ENCODE results near the gene KMT2B.
"Not testable (repeated sequence)": the region's sequence is repeated elsewhere in the genome, so short reads cannot be mapped to it uniquely, and the experiment has no call there.

KMT2B gene

DNA sequence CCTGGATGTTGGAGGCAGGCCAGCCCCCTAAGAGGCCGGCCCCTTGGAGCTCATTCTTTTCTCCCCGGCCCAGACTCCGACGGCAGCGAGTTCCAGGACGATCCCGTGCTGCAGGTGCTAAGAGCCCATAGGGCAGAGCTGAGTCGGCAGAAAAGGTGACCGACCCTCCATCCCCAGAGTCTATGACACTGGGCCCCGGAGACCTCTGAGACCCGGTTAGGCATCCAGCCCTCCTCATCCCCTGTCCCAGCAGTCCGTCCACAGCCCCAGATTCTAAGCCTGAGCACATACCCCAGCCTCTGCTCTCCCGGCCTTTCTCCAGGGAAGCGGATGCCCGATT lies 50.2 kb downstream of the KMT2B start:
- ATAC-seq (replicated peaks; ENCODE audit: extremely low read depth, poor library complexity, severe bottlenecking) (no peak), DNase-seq (ENCODE audit: low spot score in 2 of 2) (no peak)
- no peak overlapping the region for H3K4me3 Mint-ChIP-seq
- no peaks in the 10 kb centered on the region for H3K9me3 Mint-ChIP-seq
- H3K27ac Mint-ChIP-seq (ENCODE audit: low read depth), result no peak overlapping the region
- peaks cover 13% of the 10 kb centered on the region for H3K36me3 Mint-ChIP-seq (ENCODE audit: insufficient read depth)
- H3K4me1 Mint-ChIP-seq, result no peaks in the 10 kb centered on the region
- no peaks in the 10 kb centered on the region for H3K27me3 Mint-ChIP-seq

DNA sequence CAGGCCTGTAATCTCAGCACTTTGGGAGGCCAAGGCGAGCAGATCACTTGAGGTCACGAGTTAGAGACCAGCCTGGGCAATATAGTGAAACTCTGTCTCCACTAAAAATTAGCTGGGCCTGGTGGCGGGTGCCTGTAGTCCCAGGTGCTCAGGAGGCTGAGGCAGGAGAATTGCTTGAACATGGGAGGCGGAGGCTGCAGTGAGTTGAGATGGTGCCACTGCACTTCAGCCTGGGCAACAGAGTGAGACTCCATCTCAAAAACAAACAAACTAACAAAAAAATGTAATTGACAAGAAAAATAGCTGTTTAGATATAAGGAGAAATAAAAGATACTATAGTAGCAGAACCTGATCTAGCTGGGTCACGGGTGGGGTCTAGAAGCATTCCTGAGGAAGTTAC lies 54.6 kb downstream of the KMT2B start:
- DNase-seq (ENCODE audit: low spot score in 2 of 2); H3K27ac Mint-ChIP-seq (ENCODE audit: low read depth); H3K4me3 Mint-ChIP-seq; ATAC-seq (replicated peaks; ENCODE audit: extremely low read depth, poor library complexity, severe bottlenecking); H3K36me3 Mint-ChIP-seq (ENCODE audit: insufficient read depth); H3K27me3 Mint-ChIP-seq; H3K9me3 Mint-ChIP-seq: not testable (repeated sequence)
- H3K4me1 Mint-ChIP-seq, result peaks cover 25% of the 10 kb centered on the region

DNA sequence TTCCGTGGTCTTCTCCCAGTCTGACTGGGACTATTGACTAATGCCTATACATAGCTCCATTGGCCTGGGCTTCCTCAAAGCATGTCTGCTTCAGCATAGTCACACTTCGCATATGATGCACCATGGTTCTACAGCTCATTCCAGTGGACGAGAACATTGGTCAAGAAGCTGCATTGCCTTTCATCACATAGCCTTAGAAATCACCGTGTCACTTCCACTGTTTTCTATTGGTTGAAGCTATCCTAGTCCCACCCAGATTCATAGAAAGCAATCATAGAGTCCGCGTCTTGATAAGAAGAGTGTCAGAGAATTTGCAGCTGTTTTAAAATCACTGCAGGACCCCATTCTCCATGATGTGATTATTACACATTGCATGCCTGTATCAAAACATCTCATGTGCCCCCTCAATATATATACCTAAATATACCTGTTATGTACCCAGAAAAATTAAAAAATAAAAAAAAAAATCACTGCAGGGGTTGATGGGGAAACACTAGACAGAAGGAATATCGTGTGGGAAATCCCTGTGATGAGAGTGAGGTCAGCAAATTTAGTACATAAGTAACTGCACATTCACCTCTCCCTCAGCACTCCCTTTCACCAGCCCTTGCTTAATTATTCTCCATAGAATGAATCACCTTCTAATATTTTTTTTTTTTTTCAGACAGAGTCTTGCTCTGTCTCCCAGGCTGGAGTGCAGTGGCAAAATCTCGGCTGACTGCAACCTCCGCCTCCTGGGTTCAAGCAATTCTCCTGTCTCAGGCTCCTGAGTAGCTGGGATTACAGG lies 55.4 kb downstream of the KMT2B start:
- no peak overlapping the region for H3K27ac Mint-ChIP-seq (ENCODE audit: low read depth)
- peaks cover 25% of the 10 kb centered on the region for H3K4me1 Mint-ChIP-seq

DNA sequence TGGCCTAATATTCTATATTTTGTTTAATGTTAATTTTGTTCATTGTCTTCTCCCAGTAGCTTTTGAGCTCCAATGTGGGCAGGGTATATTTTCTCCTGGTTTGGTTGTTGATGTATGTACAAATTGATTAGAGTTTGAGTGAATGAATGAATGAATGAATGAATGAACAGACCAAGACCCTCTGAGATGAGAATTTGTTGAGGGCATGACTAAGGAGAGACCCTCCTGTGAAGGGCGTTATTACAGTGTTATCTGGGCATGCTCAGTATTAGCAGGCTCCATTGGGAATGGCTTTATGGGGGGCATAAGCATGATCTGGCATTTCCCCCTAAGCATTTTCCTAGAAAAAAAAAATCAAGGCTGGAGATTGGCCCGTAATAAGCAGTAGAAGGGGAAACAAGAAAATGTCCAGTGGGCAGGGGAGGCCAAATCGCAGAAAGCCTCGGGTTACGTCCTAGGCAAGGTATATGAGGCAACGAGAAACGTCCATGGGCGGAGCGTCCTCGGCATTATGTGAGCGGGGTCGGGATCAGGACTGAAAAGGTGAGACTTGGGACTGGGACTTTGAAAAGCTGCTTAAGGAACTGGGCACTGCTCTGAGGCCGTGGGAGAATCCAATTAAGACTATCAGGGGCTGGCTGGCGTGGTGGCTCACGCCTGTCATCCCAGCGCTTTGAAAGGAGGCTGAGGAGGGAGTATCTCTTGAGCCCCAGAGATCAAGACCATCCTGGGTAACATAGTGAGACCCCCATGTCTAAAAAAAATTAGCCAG lies 56.7 kb downstream of the KMT2B start:
- Mint-ChIP-seq H3K4me3 (peak overlapping the region; percentile 75), H3K36me3 (ENCODE audit: insufficient read depth) (peaks cover 4% of the 10 kb centered on the region), H3K27ac (ENCODE audit: low read depth) (peak overlapping the region; percentile 80), H3K4me1 (peaks cover 25% of the 10 kb centered on the region), H3K27me3 (no peaks in the 10 kb centered on the region), H3K9me3 (no peaks in the 10 kb centered on the region)
- DNase-seq (ENCODE audit: low spot score in 2 of 2) (no peak), ATAC-seq (replicated peaks; ENCODE audit: extremely low read depth, poor library complexity, severe bottlenecking) (no peak)

More for the DNA sequence above, 55.4 kb downstream of the KMT2B start:
- DNase-seq (ENCODE audit: low spot score in 2 of 2), result no peak
- no peaks in the 10 kb centered on the region for H3K27me3 Mint-ChIP-seq
- H3K9me3 Mint-ChIP-seq, result no peaks in the 10 kb centered on the region
- H3K4me3 Mint-ChIP-seq, result no peak overlapping the region
- ATAC-seq (replicated peaks; ENCODE audit: extremely low read depth, poor library complexity, severe bottlenecking), result no peak
- peaks cover 3% of the 10 kb centered on the region for H3K36me3 Mint-ChIP-seq (ENCODE audit: insufficient read depth)

DNA sequence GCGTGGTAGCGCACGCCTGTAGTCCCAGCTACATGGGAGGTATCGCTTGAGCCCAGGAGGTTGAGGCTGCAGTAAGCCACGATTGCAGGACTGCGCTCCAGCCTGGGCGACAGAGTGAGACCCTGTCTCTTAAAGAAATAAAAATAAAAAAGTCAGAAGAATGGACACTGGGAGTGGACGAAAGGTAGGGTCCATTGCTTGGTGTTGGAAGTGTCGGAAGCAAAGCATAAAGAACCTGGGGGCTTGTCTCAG lies 57.2 kb downstream of the KMT2B start:
- Mint-ChIP-seq H3K36me3 (ENCODE audit: insufficient read depth) (peaks cover 4% of the 10 kb centered on the region), H3K4me3 (peak overlapping the region; percentile 75), H3K27me3 (no peaks in the 10 kb centered on the region), H3K9me3 (no peaks in the 10 kb centered on the region), H3K27ac (ENCODE audit: low read depth) (peak overlapping the region; percentile 80), H3K4me1 (peaks cover 25% of the 10 kb centered on the region)
- ATAC-seq (replicated peaks; ENCODE audit: extremely low read depth, poor library complexity, severe bottlenecking) (no peak), DNase-seq (ENCODE audit: low spot score in 2 of 2) (no peak)

DNA sequence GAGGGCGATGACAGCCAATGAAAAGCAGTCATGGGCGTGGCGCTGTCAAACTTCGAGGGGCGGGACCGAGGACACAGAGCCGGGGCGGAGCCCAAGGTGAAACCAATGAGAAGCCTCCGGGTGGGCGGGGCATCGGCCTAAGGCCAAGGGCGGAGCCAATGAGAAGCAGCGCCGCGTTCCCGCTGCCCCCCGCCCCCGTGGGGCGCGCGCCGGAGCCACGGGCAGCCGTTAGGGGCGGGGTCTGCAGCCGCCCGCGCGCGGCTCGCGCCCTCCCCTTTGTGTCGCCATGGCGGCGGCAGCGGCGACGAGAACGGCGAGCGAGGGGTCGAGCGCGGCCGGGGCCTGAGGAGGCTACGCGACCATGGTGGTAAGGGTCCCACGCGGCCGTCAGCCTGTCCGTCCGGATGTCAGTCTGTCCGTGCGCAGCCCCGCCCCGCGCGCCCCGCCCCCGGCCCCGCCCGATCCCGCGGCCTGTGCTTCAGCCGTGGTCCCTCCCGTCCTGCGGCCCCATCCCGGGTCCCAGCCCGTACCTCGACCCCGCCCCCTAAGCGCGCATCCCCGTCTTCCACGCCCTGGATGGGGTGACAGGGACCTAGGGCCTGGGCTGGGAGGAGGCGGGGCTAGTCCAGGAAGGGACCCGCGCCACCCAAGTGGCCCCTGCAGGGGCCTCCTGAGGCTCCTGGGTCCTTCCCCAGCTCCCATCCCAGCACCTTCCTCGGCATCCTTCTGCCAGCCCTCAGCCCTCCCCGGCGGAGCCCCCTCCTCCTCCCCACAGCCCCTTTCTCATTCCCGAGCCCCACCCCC lies 57.7 kb downstream of the KMT2B start, which contains the start of gene ARHGAP33:
ARHGAP33 (plus strand) TSS at position 267 of the 804 bp plus-strand sequence; CDS start at position 362, 95 bp downstream.
- Mint-ChIP-seq H3K36me3 (ENCODE audit: insufficient read depth) (peaks cover 4% of the 10 kb centered on the region), H3K9me3 (no peaks in the 10 kb centered on the region), H3K4me1 (peaks cover 25% of the 10 kb centered on the region), H3K27me3 (no peaks in the 10 kb centered on the region), H3K4me3 (peak within 1 kb of the TSS; percentile 75), H3K27ac (ENCODE audit: low read depth) (peak within 1 kb of the TSS; percentile 80)
- DNase-seq (ENCODE audit: low spot score in 2 of 2) (peak; percentile 96 to 98), ATAC-seq (replicated peaks; ENCODE audit: extremely low read depth, poor library complexity, severe bottlenecking) (peak; percentile 93)

DNA sequence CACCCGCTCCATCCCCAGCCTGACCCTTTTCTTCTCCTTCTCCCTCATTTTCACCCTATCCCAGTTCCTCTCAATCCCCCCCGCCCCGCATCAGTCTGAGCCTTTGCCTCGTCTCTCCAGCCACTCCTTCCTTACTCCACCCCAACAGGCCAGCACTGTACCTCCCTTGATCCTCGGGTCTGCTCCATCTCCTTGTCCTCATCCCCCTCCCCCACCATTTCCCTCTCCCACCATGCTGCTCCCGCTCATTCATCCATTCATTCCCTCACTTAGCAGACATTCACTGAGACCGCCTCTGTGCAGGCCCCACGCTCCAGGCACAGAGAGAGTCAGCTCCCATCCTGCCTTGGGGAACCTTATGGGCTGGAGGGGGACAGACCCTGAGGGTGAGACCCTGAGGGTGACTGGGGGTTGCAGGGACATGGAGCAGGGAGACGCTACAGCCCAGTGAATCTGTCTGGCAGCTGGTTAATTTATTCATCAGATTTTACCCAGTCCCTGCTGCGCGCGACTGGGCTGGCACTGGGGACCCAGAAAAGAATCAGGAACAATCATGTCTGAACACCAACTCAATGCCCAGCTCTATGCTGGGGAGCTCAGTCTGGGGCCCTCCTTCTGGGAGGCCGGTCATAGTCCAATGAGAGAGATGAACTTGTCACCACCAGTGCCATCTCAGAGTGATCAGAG lies 58.4 kb downstream of the KMT2B start:
- no peak for DNase-seq (ENCODE audit: low spot score in 2 of 2)
- H3K36me3 Mint-ChIP-seq (ENCODE audit: insufficient read depth), result peaks cover 4% of the 10 kb centered on the region
- H3K27ac Mint-ChIP-seq (ENCODE audit: low read depth), result no peak overlapping the region
- peak overlapping the region; percentile 75 for H3K4me3 Mint-ChIP-seq
- no peaks in the 10 kb centered on the region for H3K27me3 Mint-ChIP-seq
- peaks cover 25% of the 10 kb centered on the region for H3K4me1 Mint-ChIP-seq
- no peaks in the 10 kb centered on the region for H3K9me3 Mint-ChIP-seq
- ATAC-seq (replicated peaks; ENCODE audit: extremely low read depth, poor library complexity, severe bottlenecking), result no peak

DNA sequence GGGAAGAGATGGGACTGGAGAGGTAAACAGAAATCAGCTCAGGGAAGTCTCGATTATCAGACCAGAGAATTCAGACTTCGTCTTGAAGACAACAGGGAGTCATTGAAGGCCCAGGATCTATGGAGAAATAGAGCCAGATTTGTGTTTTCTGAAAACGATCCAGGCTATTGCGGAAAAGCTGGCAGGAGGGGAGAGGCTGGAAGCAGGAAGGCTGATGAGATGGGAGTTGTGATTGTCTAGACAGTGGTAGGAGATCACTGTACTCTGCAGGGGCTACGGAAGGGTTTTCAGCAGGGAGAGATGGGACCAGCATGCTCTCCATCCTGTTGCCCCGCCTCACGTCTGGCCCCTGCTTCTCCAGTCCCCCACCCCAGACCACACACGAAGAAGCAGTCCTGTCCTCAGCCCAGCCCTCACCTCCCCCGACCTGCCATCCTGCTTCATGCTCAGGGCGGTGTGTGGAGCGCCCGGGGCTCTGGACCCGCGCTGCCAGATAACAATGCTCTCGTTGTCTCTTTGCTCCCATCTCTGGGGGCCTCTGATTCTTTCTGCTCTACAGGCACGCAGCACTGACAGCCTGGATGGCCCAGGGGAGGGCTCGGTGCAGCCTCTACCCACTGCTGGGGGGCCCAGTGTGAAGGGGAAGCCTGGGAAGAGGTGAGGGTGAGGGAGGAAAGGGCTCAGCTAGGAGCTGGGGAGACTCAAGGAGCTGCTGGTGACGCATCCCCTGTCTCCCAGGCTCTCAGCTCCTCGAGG lies 59.5 kb downstream of the KMT2B start:
- no peaks in the 10 kb centered on the region for H3K27me3 Mint-ChIP-seq
- peaks cover 4% of the 10 kb centered on the region for H3K36me3 Mint-ChIP-seq (ENCODE audit: insufficient read depth)
- peaks cover 25% of the 10 kb centered on the region for H3K4me1 Mint-ChIP-seq
- H3K27ac Mint-ChIP-seq (ENCODE audit: low read depth), result no peak overlapping the region
- DNase-seq (ENCODE audit: low spot score in 2 of 2) (no peak), ATAC-seq (replicated peaks; ENCODE audit: extremely low read depth, poor library complexity, severe bottlenecking) (no peak)
- no peak overlapping the region for H3K4me3 Mint-ChIP-seq
- H3K9me3 Mint-ChIP-seq, result no peaks in the 10 kb centered on the region

DNA sequence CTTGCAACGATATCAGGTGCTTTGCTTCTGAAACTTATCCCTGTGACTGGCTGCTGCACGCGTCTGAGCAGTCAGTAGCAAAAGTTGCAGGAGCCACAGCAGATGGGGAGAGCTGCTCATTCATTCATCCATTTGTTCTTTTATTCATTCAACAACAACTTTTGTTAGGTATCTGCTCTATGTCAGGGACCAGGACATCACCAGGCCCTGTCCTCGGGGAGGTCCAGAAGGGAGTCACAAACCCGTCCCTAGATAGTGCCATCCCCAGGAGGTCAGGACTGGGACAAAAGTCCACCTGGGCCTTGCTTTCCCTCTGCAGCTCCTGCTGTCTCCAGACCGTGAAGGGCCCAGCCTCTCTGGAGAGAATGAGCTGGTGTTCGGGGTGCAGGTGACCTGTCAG lies 60.2 kb downstream of the KMT2B start:
- ATAC-seq (replicated peaks; ENCODE audit: extremely low read depth, poor library complexity, severe bottlenecking) (no peak), DNase-seq (ENCODE audit: low spot score in 2 of 2) (no peak)
- H3K4me3 Mint-ChIP-seq, result no peak overlapping the region
- H3K27ac Mint-ChIP-seq (ENCODE audit: low read depth), result no peak overlapping the region
- H3K36me3 Mint-ChIP-seq (ENCODE audit: insufficient read depth), result peaks cover 4% of the 10 kb centered on the region
- peaks cover 26% of the 10 kb centered on the region for H3K4me1 Mint-ChIP-seq
- H3K27me3 Mint-ChIP-seq, result no peaks in the 10 kb centered on the region
- no peaks in the 10 kb centered on the region for H3K9me3 Mint-ChIP-seq

DNA sequence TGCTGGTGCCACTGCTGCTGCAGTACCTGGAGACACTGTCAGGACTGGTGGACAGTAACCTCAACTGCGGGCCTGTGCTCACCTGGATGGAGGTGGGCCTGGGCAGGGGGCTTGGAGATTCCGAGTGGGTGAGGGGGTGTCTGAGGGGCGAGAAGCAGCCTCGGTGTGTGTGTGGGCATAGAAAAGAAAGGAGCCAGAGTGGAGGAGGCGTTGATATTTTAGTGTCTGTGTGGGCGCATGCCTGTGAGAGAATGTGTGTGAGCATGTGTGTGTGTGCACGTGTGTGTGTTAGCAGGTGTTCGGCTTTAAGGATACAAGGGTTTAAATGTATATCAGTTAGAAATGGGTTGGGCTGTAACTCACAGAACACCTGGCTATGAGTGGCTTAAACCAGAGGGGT lies 61.2 kb downstream of the KMT2B start:
- no peaks in the 10 kb centered on the region for H3K9me3 Mint-ChIP-seq
- peaks cover 5% of the 10 kb centered on the region for H3K36me3 Mint-ChIP-seq (ENCODE audit: insufficient read depth)
- H3K4me3 Mint-ChIP-seq, result no peak overlapping the region
- DNase-seq (ENCODE audit: low spot score in 2 of 2), result no peak
- ATAC-seq (replicated peaks; ENCODE audit: extremely low read depth, poor library complexity, severe bottlenecking), result no peak
- peaks cover 34% of the 10 kb centered on the region for H3K4me1 Mint-ChIP-seq
- H3K27ac Mint-ChIP-seq (ENCODE audit: low read depth), result no peak overlapping the region
- H3K27me3 Mint-ChIP-seq, result no peaks in the 10 kb centered on the region

DNA sequence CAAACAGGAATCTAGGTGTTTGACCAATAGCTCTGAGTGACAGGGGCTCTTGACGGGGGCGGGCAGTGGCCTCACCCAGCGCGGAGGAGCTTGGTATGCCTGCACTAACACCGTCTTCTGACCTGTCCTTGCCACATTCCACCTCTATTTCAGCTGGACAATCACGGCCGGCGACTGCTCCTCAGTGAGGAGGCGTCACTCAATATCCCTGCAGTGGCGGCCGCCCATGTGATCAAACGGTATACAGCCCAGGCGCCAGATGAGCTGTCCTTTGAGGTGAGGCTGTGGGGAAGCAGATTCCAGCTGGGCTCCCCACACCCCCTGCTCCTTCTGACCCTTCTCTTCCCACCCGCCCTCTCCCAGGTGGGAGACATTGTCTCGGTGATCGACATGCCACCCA lies 62.3 kb downstream of the KMT2B start:
- H3K4me3 Mint-ChIP-seq, result no peak overlapping the region
- ATAC-seq (replicated peaks; ENCODE audit: extremely low read depth, poor library complexity, severe bottlenecking) (no peak), DNase-seq (ENCODE audit: low spot score in 2 of 2) (no peak)
- peaks cover 25% of the 10 kb centered on the region for H3K4me1 Mint-ChIP-seq
- no peaks in the 10 kb centered on the region for H3K27me3 Mint-ChIP-seq
- no peaks in the 10 kb centered on the region for H3K9me3 Mint-ChIP-seq
- H3K27ac Mint-ChIP-seq (ENCODE audit: low read depth), result no peak overlapping the region
- H3K36me3 Mint-ChIP-seq (ENCODE audit: insufficient read depth), result peaks cover 5% of the 10 kb centered on the region

DNA sequence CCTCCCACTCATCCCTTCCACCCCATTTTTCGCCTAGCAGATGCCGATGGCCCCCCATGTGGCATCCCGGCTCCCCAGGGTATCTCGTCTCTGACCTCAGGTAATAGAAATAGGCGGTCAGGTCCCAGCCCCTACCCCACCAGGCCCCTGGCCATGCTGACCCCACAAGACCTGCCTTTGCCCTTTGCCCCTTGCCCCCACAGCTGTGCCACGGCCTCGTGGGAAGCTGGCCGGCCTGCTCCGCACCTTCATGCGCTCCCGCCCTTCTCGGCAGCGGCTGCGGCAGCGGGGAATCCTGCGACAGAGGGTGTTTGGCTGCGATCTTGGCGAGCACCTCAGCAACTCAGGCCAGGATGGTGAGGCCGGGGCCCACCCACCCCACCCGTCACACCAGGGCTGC lies 62.9 kb downstream of the KMT2B start:
- DNase-seq (ENCODE audit: low spot score in 2 of 2), result no peak
- Mint-ChIP-seq H3K36me3 (ENCODE audit: insufficient read depth) (peaks cover 5% of the 10 kb centered on the region), H3K27me3 (no peaks in the 10 kb centered on the region), H3K9me3 (no peaks in the 10 kb centered on the region), H3K4me1 (peaks cover 25% of the 10 kb centered on the region), H3K27ac (ENCODE audit: low read depth) (no peak overlapping the region), H3K4me3 (no peak overlapping the region)
- ATAC-seq (replicated peaks; ENCODE audit: extremely low read depth, poor library complexity, severe bottlenecking), result no peak
